Lung (tissue), 12 donors: ENCODE data around the gene ADGRV1. TPM values are rescaled to one million over a fixed set of nuclear protein-coding genes. Genes with fewer than 3 reads are reported as not detected.

Source experiments
- ATAC-seq: fragments of 200-7000 bp; cut with Tn5 transposase; one replicate; pipeline ENCODE4 v1.9.1; 2020; ENCODE audit warnings: moderate number of reproducible peaks; ENCODE audit not compliant: insufficient read depth, low FRiP score
- DNase-seq, 3 donors: peaks; one replicate each; pipeline ENCODE4 v3.0.0-alpha.2; 2013 to 2017
- H3K27ac ChIP-seq, 2 donors: one replicate each; pipeline ENCODE4 v1.5.1; 2013; ENCODE audit warnings: mild to moderate bottlenecking in 2 of 2, moderate library complexity in 2 of 2, control low read depth in 1 of 2, inconsistent platforms in 1 of 2, low read depth in 1 of 2, low read length in 1 of 2
- H3K27me3 ChIP-seq, 3 donors: one replicate each; pipeline ENCODE4 v1.5.1; 2013; ENCODE audit warnings: low read length in 2 of 3; ENCODE audit not compliant: control insufficient read depth in 3 of 3, insufficient read depth in 3 of 3
- H3K36me3 ChIP-seq, 4 donors: one replicate each; pipeline ENCODE4 v1.5.1; 2013; ENCODE audit warnings: low read length in 4 of 4, mild to moderate bottlenecking in 1 of 4, moderate library complexity in 1 of 4; ENCODE audit not compliant: control insufficient read depth in 4 of 4, insufficient read depth in 4 of 4
- H3K4me1 ChIP-seq, 5 donors: one replicate each; pipeline ENCODE4 v1.5.1; 2013; ENCODE audit warnings: low read length in 5 of 5, mild to moderate bottlenecking in 2 of 5, moderate library complexity in 1 of 5; ENCODE audit not compliant: control insufficient read depth in 5 of 5, insufficient read depth in 5 of 5
- H3K4me3 ChIP-seq: one replicate; pipeline ENCODE4 v1.5.1; 2013; ENCODE audit warnings: mild to moderate bottlenecking, control low read depth, moderate library complexity
- H3K9ac ChIP-seq, 2 donors: one replicate each; pipeline ENCODE4 v1.5.1; 2013; ENCODE audit warnings: low read length in 2 of 2, control low read depth in 1 of 2; ENCODE audit not compliant: insufficient read depth in 1 of 2
- H3K9me3 ChIP-seq, 4 donors: one replicate each; pipeline ENCODE4 v1.5.1; 2013; ENCODE audit warnings: low read length in 3 of 4, mild to moderate bottlenecking in 1 of 4, moderate library complexity in 1 of 4; ENCODE audit not compliant: control insufficient read depth in 4 of 4, insufficient read depth in 3 of 4
- WGBS, 2 donors: extraction: QIAGEN DNeasy Blood & Tissue Kit; methylation state at CpG; one replicate each; pipeline ENCODE4 v1.1.7; 2013; 5-methylcytosine and 5-hydroxymethylcytosine counted together
- polyA plus RNA-seq, 2 donors: library from polyadenylated mRNA; stranded (reverse); fragments of 200-250 nt; gene quantifications; one replicate each; pipeline ENCODE4 v1.2.1, GENCODE V29; 2013
- total RNA-seq, 2 donors: library from RNA; depleted of rRNA in 1 of 2; stranded (reverse); fragments of >200 nt in 1 of 2; gene quantifications; one replicate each; pipeline ENCODE4 v1.2.1, GENCODE V29; 2014 to 2021
- TF ChIP-seq, protein P1 (sequence below): IDR thresholded peaks from 2 replicates; pipeline ENCODE4 v1.5.1; 2012; ENCODE audit warnings: mild to moderate bottlenecking; ENCODE audit errors: control extremely low read depth, extremely low read depth
- donor health status: control.
- donor health status: control.
- donor health status: Bipolar disorder and iron deficiency.
- donor health status: healthy.
- donor health status: DM: yes; HTN: yes; CAD: no.

Gene ADGRV1
- total and polyA plus RNA-seq, 4 donors = 3.6 to 66.2 (median 28.2) TPM

GRCh38 chr5:90933298-90933697, 374.7 kb downstream of the ADGRV1 start:
- Histone ChIP-seq H3K9me3 (peaks cover 0 to 3% (median 0%) of the 10 kb centered on the region in 4 donors), H3K27ac (no peak overlapping the region), H3K9ac (no peak overlapping the region), H3K4me1 (no peaks in the 10 kb centered on the region), H3K27me3 (no peaks in the 10 kb centered on the region), H3K36me3 (no peaks in the 10 kb centered on the region), H3K4me3 (no peak overlapping the region)
- ATAC-seq = no peak
- DNase-seq = no peak
- TF ChIP-seq, protein P1, sequence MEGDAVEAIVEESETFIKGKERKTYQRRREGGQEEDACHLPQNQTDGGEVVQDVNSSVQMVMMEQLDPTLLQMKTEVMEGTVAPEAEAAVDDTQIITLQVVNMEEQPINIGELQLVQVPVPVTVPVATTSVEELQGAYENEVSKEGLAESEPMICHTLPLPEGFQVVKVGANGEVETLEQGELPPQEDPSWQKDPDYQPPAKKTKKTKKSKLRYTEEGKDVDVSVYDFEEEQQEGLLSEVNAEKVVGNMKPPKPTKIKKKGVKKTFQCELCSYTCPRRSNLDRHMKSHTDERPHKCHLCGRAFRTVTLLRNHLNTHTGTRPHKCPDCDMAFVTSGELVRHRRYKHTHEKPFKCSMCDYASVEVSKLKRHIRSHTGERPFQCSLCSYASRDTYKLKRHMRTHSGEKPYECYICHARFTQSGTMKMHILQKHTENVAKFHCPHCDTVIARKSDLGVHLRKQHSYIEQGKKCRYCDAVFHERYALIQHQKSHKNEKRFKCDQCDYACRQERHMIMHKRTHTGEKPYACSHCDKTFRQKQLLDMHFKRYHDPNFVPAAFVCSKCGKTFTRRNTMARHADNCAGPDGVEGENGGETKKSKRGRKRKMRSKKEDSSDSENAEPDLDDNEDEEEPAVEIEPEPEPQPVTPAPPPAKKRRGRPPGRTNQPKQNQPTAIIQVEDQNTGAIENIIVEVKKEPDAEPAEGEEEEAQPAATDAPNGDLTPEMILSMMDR = no peak

- DNase-seq = no peak
- no peak overlapping the region for H3K4me3 ChIP-seq
- H3K27ac ChIP-seq = peak overlapping the region in 1 of 2 donors; percentile 20
- no peak for ATAC-seq
- no peaks in the 10 kb centered on the region for H3K36me3 ChIP-seq
- no peaks in the 10 kb centered on the region for H3K27me3 ChIP-seq
- TF ChIP-seq, protein P1 = no peak
- 72 to 85% methylated on average over 5 of the region's 5 CpGs for WGBS, 2 donors
- no peak overlapping the region for H3K9ac ChIP-seq
- H3K4me1 ChIP-seq = no peaks in the 10 kb centered on the region
- H3K9me3 ChIP-seq = peaks cover 0 to 3% (median 0%) of the 10 kb centered on the region in 4 donors
Observed at GRCh38 chr5:90934091-90934719, 375.6 kb downstream of the ADGRV1 start.

DNA sequence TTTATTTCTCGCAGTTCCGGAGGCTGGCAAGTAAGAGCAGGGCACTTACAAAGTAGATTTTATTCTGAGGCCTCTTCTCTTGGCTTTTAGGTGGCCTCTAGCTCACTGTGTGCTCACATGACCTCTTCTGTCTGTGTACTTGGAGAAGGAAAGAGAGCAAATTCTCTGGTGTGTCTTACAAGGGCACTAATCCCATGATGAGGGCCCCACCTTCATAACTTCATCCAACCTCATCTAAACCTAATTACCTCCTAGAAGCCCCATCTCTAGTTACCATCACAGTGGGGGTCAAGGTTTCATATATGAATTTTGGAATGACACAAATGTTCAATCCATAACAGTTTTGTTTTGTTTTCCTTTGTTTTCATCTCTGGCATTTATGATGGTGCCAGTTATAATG, 376.1 kb downstream of the ADGRV1 start:
- ATAC-seq (no peak), DNase-seq (no peak)
- TF ChIP-seq, protein P1 = no peak
- Histone ChIP-seq H3K27me3 (no peaks in the 10 kb centered on the region), H3K9me3 (peaks cover 0 to 3% (median 0%) of the 10 kb centered on the region in 4 donors), H3K4me1 (no peaks in the 10 kb centered on the region), H3K9ac (no peak overlapping the region), H3K36me3 (no peaks in the 10 kb centered on the region), H3K4me3 (no peak overlapping the region), H3K27ac (no peak overlapping the region)
- 96 to 97% methylated on average over 2 of the region's 2 CpGs for WGBS, 2 donors

- DNase-seq (no peak), ATAC-seq (no peak)
- H3K27ac ChIP-seq = no peak overlapping the region
- H3K4me3 ChIP-seq = no peak overlapping the region
- H3K9ac ChIP-seq = no peak overlapping the region
- no peaks in the 10 kb centered on the region for H3K27me3 ChIP-seq
- no peaks in the 10 kb centered on the region for H3K4me1 ChIP-seq
- 77 to 82% methylated on average over 2 of the region's 2 CpGs for WGBS, 2 donors
- H3K36me3 ChIP-seq = no peaks in the 10 kb centered on the region
- H3K9me3 ChIP-seq = peaks cover 0 to 3% (median 0%) of the 10 kb centered on the region in 4 donors
- TF ChIP-seq, protein P1 = no peak
Observed at GRCh38 chr5:90939211-90939610, 380.6 kb downstream of the ADGRV1 start.
